CD4-positive, alpha-beta T cell treated with Interleukin-6 at 100 ng/mL for 8 hours (primary cell): ENCODE data around the gene ZNF107.
"Not testable (repeated sequence)": the region's sequence is repeated elsewhere in the genome, so short reads cannot be mapped to it uniquely, and the experiment has no call there.

Experiments used
- DNase-seq: peaks from one replicate; pipeline ENCODE4 v3.0.0-alpha.2; 2020; ENCODE audit warnings: mixed read lengths, low spot score

The ZNF107 gene

GRCh38 chr7:64643566-64643965 is 22.4 kb upstream of the ZNF107 start:
- DNase-seq, result no peak

GRCh38 chr7:64651203-64651602 is 14.7 kb upstream of the ZNF107 start:
- no peak for DNase-seq

GRCh38 chr7:64651632-64652165 is 14.2 kb upstream of the ZNF107 start:
- DNase-seq, result no peak

GRCh38 chr7:64653721-64654401 is 12.1 kb upstream of the ZNF107 start:
- DNase-seq, result no peak

GRCh38 chr7:64654796-64655548 is 11.0 kb upstream of the ZNF107 start:
- no peak for DNase-seq

GRCh38 chr7:64655811-64656210 is 10.1 kb upstream of the ZNF107 start:
- no peak for DNase-seq

GRCh38 chr7:64656489-64656888 is 9.4 kb upstream of the ZNF107 start:
- no peak for DNase-seq

- not testable (repeated sequence) for DNase-seq
Measured at GRCh38 chr7:64662091-64662490, 3.8 kb upstream of the ZNF107 start.

- DNase-seq, result no peak
Measured at GRCh38 chr7:64666663-64667050, 724 bp downstream of the ZNF107 start.

GRCh38 chr7:64667311-64667710 is 1.4 kb downstream of the ZNF107 start:
- DNase-seq, result no peak

GRCh38 chr7:64672414-64672813 is 6.5 kb downstream of the ZNF107 start:
- DNase-seq, result no peak

GRCh38 chr7:64685091-64685490 is 19.2 kb downstream of the ZNF107 start:
- no peak for DNase-seq

- no peak for DNase-seq
Measured at GRCh38 chr7:64685741-64686140, 19.8 kb downstream of the ZNF107 start.

- no peak for DNase-seq
Measured at GRCh38 chr7:64686493-64687184, 20.7 kb downstream of the ZNF107 start.

GRCh38 chr7:64687249-64687648 is 21.3 kb downstream of the ZNF107 start:
- no peak for DNase-seq

GRCh38 chr7:64688988-64689387 is 23.1 kb downstream of the ZNF107 start:
- DNase-seq, result no peak

- no peak for DNase-seq
Measured at GRCh38 chr7:64691831-64692230, 25.9 kb downstream of the ZNF107 start.

- not testable (repeated sequence) for DNase-seq
Measured at GRCh38 chr7:64697863-64698262, 31.9 kb downstream of the ZNF107 start.

- no peak for DNase-seq
Measured at GRCh38 chr7:64706625-64707292, 40.8 kb downstream of the ZNF107 start.

GRCh38 chr7:64717896-64718295 is 52.0 kb downstream of the ZNF107 start:
- DNase-seq, result not testable (repeated sequence)

- no peak for DNase-seq
Measured at GRCh38 chr7:64729089-64729848, 63.3 kb downstream of the ZNF107 start.
